Parathyroid adenoma (tissue), 2 donors: ENCODE measurements around the gene LITAFD.

Source experiments
- H2AFZ ChIP-seq: fragments of 300-600 bp; sonication (generic); one replicate; pipeline ENCODE4 v1.7.0; 2017; ENCODE audit warnings: antibody characterized with exemption, mild to moderate bottlenecking
- H3K27ac ChIP-seq: fragments of 300-600 bp; sonication (generic); one replicate; pipeline ENCODE4 v1.7.0; 2017
- H3K27me3 ChIP-seq: fragments of 300-600 bp; sonication (generic); one replicate; pipeline ENCODE4 v1.7.0; 2017; ENCODE audit warnings: low read length; ENCODE audit not compliant: control insufficient read depth, insufficient read depth
- H3K36me3 ChIP-seq: fragments of 300-600 bp; sonication (generic); one replicate; pipeline ENCODE4 v1.7.0; 2017; ENCODE audit warnings: low read length; ENCODE audit not compliant: control insufficient read depth, insufficient read depth
- H3K4me1 ChIP-seq: fragments of 300-600 bp; sonication (generic); one replicate; pipeline ENCODE4 v1.7.0; 2017; ENCODE audit warnings: control low read depth
- H3K4me2 ChIP-seq: fragments of 300-600 bp; sonication (generic); one replicate; pipeline ENCODE4 v1.7.0; 2017; ENCODE audit warnings: low read length
- H3K4me3 ChIP-seq: fragments of 300-600 bp; sonication (generic); one replicate; pipeline ENCODE4 v1.7.0; 2017; ENCODE audit warnings: low read depth, low read length
- H3K79me2 ChIP-seq: fragments of 300-600 bp; sonication (generic); one replicate; pipeline ENCODE4 v1.7.0; 2017; ENCODE audit warnings: control low read depth
- H3K9ac ChIP-seq: fragments of 300-600 bp; sonication (generic); one replicate; pipeline ENCODE4 v1.7.0; 2017; ENCODE audit warnings: mild to moderate bottlenecking
- H3K9me3 ChIP-seq: fragments of 300-600 bp; sonication (generic); one replicate; pipeline ENCODE4 v1.7.0; 2017; ENCODE audit warnings: low read length; ENCODE audit not compliant: control insufficient read depth
- CTCF ChIP-seq: fragments of 300-600 bp; sonication (generic); IDR thresholded peaks from one replicate; pipeline ENCODE4 v1.7.0; 2017; ENCODE audit warnings: antibody characterized with exemption, mild to moderate bottlenecking
- donor health status: primary hyperparathyroidism.

LITAFD gene

GRCh38 chr16:8929086-8929748 lies 47.1 kb downstream of the LITAFD start:
- Histone ChIP-seq H3K4me2 (no peak overlapping the region), H3K4me3 (no peak overlapping the region), H3K27ac (no peak overlapping the region), H3K4me1 (peaks cover 24% of the 10 kb centered on the region), H3K79me2 (peaks cover 62% of the 10 kb centered on the region), H3K36me3 (no peaks in the 10 kb centered on the region), H3K27me3 (no peaks in the 10 kb centered on the region), H3K9me3 (no peaks in the 10 kb centered on the region), H2AFZ (no peak overlapping the region), H3K9ac (no peak overlapping the region)
- no peak for TF ChIP-seq CTCF

DNA sequence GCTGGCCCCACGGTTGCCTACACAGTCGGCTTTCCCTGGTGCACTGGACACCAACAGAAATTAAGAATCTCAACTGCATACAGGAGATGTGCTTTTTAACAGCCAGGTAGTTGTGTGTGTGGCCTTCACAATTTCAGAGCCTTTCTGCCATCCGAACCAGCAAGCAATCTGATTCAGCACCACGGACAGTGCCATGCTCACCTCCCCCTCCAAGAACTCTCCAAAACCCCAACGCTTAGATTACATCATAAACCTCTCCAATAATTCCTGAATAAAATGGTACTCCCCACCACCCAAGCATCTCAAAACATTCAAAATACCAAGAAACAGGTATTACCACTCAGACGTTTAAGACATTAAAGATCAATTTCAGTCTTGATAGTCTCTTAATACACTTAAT lies 49.7 kb downstream of the LITAFD start:
- Histone ChIP-seq H3K27me3 (no peaks in the 10 kb centered on the region), H3K36me3 (no peaks in the 10 kb centered on the region), H3K27ac (no peak overlapping the region), H3K9ac (no peak overlapping the region), H2AFZ (no peak overlapping the region), H3K4me2 (no peak overlapping the region), H3K79me2 (peaks cover 64% of the 10 kb centered on the region), H3K4me1 (peaks cover 30% of the 10 kb centered on the region), H3K9me3 (no peaks in the 10 kb centered on the region), H3K4me3 (no peak overlapping the region)
- no peak for TF ChIP-seq CTCF

DNA sequence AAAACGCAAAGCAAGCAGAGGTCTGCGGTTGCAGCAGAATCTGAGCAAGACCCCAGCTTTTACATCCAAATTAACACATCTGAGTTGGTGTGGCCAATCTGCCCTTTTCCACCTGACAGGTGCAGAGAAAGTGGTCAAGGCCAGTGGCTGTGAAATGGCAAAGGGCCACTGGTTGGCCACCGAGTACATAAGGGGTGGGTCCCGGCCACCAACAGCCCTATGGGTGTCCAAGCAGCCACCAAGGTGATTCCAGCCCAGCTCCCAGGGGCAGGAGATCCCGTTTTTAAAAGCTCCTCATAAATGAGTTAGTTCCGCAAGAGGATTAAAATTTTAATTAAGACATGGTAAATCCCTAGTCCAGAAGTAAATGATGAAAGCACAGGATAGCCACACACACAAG lies 52.5 kb downstream of the LITAFD start:
- TF ChIP-seq CTCF = no peak
- no peak overlapping the region for H3K4me3 ChIP-seq
- H3K79me2 ChIP-seq = peaks cover 76% of the 10 kb centered on the region
- H3K27me3 ChIP-seq = no peaks in the 10 kb centered on the region
- no peaks in the 10 kb centered on the region for H3K9me3 ChIP-seq
- H3K4me2 ChIP-seq = no peak overlapping the region
- H3K9ac ChIP-seq = no peak overlapping the region
- no peak overlapping the region for H3K27ac ChIP-seq
- no peaks in the 10 kb centered on the region for H3K36me3 ChIP-seq
- peaks cover 20% of the 10 kb centered on the region for H3K4me1 ChIP-seq
- H2AFZ ChIP-seq = no peak overlapping the region
